GM21786 (cell line): ENCODE data around the gene ABCC12.

ENCODE experiments used
- ATAC-seq: cut with Tn5 transposase; IDR thresholded peaks from one replicate; pipeline ENCODE4 v1.9.1; 2021; ENCODE audit not compliant: unreplicated experiment

Gene ABCC12

DNA sequence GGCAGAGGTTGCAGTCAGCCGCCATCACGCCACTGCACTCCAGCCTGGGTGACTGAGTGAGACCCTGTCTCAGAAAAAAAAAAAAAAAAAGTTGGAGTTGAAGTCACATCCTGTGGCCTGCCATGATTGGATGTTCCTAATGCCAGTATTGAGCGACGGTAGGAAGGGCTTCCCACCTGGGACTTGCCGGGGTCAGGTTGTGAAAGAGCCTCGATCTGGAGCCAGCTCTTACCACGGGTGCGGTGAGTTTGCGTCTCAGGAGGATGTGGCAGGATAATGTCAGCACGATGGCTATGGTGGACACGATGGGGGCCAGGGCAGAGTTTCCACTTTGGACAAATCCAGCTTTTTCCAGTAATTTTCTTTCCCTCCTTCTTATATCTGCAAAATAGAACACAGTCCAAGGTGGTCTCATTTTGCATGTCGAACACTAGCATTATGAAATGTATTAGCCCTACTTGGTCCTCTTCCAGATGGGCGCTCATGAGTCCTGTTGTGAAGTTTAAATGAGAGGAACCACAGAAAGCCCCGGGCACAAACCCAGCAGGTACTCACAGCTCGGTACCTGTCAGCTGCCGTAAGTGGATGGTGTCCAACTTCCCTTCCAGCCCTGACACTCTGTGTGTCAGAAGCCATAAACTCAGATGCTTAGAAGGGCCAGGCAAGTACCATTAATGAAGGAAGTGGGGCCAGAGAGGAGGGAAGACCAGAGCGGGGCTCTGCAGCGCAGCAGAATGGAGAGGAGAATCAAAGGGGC, 22.2 kb downstream of the ABCC12 start:
- ATAC-seq = no peak

DNA sequence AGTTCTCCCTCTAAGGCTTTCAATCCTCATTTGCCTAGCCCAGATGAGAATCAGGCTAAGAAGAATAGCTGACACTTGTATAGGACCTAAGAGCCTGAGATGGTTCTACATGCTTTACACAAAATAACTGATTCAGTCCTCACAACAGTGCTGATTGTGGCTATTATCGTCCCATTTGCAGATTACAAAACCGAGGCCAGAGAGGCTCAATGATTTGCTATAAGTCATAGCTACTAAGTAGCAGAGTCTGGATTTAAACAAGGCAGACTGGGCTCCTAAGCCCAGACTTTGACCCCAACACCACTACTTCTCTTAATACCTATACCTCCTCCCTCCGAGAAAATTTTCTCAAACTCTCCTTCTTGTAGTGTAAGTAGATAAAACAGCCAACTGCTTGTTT, 23.1 kb downstream of the ABCC12 start:
- ATAC-seq = no peak

GRCh38 chr16:48131201-48131935, 24.4 kb downstream of the ABCC12 start:
- no peak for ATAC-seq

DNA sequence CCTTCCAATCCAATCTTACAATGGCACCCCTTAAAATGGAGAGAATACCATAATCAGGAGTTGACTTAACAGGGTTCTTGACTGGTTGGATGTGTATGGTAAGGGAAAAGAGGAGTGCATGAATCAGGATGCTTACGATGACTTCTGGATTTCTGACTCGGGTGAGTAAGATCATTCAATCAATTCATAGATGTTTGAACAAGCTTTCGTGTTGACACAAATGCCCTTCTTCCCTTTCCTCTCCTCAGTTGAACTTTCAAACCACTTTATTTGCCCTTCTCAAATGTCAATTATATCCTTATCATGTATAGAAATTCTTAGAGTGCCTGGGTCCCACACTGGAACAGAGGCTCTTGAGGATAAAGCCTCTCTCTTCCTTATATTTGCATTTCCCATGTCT, 25.9 kb downstream of the ABCC12 start:
- no peak for ATAC-seq

- no peak for ATAC-seq
These were observed 27.0 kb downstream of the ABCC12 start for GRCh38 chr16:48128769-48129168.

- no peak for ATAC-seq
These were observed 28.8 kb downstream of the ABCC12 start for GRCh38 chr16:48126801-48127644.

- ATAC-seq = no peak
These were observed 29.9 kb downstream of the ABCC12 start for GRCh38 chr16:48125888-48126287.

- no peak for ATAC-seq
These were observed 31.5 kb downstream of the ABCC12 start for GRCh38 chr16:48124266-48124665.

GRCh38 chr16:48123104-48123788, 32.5 kb downstream of the ABCC12 start:
- ATAC-seq = no peak

DNA sequence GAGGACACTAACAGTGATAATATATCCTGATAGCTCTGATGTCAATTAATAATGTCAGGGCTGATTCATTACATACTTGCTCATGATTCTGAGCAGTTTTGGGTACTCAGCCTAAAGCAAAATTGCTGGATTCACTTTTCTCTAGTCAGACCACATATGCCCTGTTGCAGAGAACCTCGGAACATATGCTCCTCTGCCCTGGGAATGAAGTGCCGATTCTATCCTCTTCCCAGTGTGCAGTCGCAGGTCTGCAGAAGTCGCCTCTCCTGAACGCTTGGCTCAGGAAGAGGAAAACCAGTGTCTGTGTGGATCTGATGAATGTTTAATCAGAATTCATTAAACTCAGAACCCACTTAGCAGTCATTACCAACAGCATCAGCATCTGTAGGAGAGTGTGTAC, 34.5 kb downstream of the ABCC12 start:
- ATAC-seq = no peak

- ATAC-seq = no peak
These were observed 37.0 kb downstream of the ABCC12 start for GRCh38 chr16:48118841-48119240.

- no peak for ATAC-seq
These were observed 38.3 kb downstream of the ABCC12 start for GRCh38 chr16:48117217-48118105.

GRCh38 chr16:48115299-48115698, 40.5 kb downstream of the ABCC12 start:
- no peak for ATAC-seq

DNA sequence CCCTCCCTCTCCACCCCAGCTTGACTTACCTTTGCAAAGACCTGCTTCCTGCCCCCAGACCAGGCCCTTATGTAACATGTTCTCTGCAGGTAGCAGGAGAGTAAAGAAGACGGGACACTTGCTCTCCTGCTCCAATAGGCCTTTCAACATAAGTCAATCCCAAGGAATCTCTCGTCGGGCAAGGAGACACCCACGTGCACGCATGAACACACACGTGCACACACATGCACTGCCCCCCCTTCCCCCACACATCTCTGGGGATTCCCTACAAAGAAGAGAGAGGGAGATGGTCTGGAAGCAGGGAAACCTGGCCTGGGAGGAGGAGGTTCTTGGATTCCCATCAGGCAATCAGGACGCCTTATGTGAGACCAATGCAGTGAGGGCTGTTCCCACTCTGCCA, 41.4 kb downstream of the ABCC12 start:
- ATAC-seq = no peak

DNA sequence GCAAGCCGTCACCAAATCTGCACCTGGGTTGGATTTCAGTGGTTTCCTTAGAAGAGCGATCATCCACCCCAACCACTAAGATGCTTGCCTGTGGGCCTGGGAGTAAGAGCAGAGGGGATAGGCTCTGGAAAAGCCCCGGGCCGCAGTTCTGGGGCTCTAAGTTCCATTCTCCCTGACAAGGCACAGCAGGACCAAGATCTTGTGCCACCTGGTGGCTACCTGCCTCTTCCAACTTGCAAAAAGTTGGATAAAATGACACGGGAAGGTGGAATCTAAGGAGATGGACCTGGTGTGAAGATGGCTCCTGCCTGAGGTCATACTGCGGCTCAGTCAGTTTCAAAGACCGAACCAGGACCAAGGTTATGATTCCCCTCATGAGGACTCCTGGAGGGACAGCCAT, 42.3 kb downstream of the ABCC12 start:
- no peak for ATAC-seq

GRCh38 chr16:48113001-48113400, 42.8 kb downstream of the ABCC12 start:
- ATAC-seq = no peak

DNA sequence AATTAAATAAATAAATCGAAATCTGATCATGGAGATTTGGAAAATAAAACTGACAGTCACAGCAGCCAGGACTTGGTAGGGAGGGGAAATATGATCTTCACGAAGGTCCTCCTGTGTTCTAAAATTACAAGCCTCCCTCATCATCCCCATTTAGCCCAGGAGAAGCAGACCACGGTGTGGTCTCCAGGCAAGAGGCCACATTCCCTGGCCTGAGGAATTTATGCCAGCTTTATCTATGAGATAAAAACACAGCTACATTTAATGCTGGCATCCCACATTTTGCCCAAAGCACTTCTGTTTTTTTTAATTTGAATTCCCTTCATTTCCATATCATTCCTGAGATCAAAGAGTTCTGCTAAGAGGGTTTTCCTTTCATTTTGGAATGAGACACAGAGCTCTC, 43.2 kb downstream of the ABCC12 start:
- ATAC-seq = no peak

- ATAC-seq = no peak
These were observed 44.8 kb downstream of the ABCC12 start for GRCh38 chr16:48110982-48111381.

DNA sequence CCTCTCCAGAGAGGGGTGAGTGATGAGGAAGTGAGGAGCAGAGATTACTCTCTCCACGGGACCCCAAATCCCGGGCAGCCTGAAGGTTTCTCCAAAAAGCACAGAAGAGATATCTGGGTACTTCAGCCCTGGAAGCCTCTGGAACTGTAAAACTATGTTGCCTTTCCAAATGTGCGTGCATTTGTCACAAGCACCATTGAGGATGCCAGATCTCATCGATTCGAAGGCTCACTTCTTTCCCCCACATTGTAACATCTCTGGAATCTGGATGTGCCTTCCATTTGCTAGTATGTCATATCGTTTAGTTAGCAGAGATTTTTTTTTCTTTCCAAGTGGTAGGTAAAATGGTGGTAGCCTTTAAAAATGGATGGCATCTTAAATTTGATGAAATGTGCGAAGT, 45.8 kb downstream of the ABCC12 start:
- no peak for ATAC-seq

- no peak for ATAC-seq
These were observed 46.3 kb downstream of the ABCC12 start for GRCh38 chr16:48109475-48109874.
